HG02763 (cell line): Measurements from ENCODE around the gene PCDH17.

Experiments used
- ATAC-seq: cut with Tn5 transposase; IDR thresholded peaks from one replicate; pipeline ENCODE4 v1.9.1; 2021; ENCODE audit warnings: mild to moderate bottlenecking, moderate library complexity; ENCODE audit not compliant: unreplicated experiment

Gene PCDH17

DNA sequence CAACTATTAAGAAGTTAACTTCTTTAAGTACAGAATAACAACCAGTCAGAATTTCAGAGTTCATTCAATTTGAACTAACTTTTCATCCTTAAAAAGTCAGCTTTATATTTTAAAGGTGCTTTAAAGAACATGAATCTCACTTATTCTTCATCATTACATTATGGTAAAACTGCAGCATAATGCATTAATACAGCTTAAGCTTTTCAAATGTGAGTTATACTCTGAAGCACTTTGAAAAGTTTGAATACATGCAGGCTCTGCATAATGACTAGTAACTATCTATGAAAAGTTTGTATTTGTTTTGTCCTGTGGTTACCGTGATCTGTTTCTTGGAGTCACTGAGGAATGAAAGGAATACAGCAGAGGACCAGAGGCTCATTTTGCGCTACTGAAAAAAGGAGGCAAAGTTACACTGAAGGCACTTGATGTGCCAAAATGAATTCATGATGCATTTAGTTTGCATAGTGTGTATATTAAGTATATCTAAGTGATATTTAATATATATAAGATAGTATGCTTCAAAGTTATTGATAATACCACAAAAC lies 4.1 kb downstream of the PCDH17 start:
- no peak for ATAC-seq

DNA sequence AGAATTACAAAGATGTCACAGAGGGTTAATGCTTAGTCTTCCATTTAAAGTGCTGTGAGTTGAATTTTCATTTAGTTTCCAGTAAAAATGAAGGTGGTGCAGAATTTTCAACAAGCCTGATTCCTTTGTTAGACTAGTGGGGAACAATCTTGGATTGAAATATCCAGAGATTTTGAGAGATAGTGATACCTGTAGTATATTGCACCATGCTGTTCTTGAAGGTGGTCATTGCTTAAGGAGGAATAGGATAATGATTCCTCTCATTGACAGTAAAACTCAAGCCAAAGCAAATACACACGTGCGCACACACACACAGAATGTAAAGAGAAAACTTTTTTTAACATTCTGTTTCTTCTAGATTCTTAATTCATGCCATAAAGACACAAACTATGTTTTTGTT lies 5.3 kb downstream of the PCDH17 start:
- no peak for ATAC-seq

DNA sequence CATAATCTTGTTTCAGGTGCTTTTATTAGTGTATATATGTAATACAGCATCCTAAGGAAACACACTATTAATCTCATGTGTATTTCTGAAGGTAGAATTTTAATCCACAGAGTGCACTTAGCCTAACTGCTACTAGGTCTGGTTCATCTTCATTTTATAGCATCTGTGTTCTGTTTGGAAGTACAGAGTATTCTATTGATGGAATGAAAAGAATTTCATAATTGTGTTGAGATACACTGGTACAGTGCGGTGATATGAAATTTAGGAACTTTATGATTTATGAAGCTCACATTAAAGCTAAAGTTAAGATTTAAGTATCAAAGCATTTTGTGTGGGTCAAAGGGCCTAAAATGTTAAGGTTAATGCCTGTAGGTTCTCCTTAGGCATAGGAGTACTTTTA lies 6.0 kb downstream of the PCDH17 start:
- no peak for ATAC-seq

DNA sequence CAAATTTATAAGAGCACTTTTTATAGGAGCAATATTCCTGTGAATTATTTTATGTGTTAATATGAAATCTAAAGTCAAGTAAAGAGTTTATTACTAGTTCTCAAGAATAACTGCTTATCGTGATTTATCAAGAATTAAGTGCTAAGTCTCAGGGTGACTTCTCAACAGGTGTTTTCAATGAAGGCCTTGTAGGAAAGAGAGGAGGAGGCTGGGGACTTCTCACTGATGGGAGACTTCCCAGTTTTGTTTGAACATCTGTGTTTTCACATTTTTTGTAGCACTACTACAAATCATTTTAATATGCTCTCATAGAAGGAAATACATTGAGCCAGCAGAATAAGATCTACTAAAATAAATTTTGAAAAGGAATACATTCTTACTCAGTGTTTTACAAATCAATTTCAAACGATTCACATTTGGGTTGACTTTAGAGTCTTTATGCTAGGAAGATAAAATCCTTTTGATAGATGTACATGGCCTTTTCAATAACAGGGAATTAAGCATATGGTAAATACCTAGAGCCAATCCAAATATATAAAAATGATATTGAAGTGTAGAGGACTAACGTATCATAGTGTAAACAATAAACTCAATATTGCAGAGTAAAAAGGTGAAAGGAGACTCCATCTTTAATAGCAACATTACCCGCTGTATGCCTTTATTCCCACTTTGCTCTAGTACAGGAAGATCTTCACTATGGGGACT lies 6.8 kb downstream of the PCDH17 start:
- ATAC-seq: no peak

DNA sequence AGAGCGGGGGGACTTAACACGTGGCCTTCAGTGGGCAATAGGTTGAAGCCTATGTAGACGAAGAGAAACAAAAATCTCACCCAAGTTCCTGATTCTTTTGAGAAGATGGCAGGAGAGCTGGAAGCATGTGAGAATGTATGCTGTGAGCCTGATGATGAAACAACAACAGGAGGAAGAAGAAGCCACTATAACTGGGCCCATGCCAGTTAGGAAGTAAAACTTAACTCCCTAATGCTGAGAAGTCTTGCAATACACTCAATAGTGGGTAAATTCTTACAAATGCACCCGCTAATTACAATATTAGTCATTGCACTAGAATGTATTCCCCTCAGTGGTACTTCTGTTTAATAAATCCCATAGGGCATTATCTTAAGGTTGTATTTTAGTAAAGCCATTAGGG lies 9.1 kb downstream of the PCDH17 start:
- no peak for ATAC-seq

DNA sequence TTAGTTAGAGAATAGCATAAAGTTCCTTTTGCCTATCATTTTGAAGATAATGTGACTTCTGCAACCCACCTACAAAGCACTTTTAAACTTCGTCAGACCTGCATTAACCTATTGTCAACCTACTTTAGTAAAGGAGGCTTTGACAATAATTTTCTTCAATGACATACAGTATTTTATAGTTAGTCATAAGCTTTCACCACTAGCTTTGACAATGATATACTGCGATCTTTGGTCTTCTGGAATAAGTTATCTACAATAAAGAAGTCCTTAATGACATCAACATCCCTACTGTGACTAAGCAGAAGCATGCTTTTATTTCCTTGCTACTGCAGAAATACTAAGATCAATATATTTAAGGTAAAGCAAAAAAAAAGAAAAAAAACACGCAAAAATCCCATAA lies 9.5 kb downstream of the PCDH17 start:
- ATAC-seq: no peak

DNA sequence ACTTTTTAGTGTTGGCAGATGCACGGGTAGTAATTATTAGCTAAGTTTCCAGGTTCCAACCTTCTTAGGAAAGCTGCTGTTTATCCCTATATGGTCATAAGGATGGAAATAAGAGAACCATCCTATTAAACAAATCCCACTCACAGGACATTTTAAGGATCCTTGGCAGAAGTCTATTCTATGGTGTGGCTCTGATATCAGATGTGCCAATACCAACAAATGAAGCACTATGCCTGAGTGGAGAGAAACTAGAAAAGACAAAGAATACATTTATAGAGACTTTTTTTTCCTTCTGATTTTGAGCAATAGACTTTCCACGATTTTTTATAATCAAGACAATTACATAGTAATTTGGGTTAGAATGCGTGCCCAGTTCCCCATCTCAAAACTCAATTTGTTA lies 12.6 kb downstream of the PCDH17 start:
- ATAC-seq: no peak

DNA sequence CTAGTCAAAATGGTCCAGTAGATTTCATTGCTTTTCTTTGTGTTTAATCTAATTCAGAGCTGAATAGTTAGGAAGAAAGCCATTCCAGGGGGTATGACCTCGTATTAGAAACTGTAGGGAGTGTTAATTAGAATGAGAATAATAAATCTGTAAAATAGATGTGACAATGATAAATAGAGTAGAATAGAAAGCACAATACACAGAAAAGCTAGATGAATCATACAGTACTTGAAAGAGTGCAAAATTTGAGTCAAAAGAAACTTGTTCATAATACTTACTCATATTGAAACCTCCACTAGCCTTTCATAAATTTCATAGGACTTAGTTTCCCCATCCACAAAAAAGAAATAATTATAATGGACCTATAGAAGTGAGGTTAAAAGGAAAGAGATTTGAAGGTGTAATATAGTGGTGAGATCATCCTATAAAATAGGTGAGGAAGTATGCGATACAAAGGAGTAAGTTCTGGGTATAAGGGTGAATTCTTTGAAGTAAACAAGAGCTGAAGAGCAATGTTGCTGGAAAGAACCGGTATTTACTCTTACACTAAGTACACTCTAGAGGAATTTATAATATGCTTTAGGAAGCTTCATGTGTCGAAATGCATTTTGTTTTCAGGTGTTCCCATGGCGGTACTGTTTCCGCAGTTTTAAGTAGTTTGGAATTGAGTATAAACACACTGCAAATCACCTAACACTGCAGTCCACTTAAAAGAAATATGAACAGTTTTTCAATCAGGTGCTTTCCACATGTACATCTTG lies 21.9 kb downstream of the PCDH17 start:
- no peak for ATAC-seq

DNA sequence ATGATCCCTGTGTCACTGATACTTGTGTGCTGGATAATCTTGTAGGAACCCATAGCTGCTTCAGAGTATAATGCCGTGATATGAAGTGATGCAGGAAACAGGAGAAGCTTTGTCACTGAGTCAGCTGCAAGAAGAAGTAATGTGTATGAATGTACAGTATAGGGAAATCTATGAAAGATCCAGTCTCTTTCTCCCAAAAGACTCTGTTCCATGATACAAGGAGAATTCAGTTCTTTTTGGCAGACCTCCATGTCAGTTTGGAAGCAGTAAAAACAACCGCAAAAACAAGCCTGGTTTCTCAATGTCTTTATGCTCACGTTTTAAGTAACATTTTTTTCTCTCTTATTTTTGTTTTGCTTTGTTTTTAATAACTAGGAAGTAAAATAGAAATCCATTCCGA lies 33.9 kb downstream of the PCDH17 start:
- ATAC-seq: no peak

DNA sequence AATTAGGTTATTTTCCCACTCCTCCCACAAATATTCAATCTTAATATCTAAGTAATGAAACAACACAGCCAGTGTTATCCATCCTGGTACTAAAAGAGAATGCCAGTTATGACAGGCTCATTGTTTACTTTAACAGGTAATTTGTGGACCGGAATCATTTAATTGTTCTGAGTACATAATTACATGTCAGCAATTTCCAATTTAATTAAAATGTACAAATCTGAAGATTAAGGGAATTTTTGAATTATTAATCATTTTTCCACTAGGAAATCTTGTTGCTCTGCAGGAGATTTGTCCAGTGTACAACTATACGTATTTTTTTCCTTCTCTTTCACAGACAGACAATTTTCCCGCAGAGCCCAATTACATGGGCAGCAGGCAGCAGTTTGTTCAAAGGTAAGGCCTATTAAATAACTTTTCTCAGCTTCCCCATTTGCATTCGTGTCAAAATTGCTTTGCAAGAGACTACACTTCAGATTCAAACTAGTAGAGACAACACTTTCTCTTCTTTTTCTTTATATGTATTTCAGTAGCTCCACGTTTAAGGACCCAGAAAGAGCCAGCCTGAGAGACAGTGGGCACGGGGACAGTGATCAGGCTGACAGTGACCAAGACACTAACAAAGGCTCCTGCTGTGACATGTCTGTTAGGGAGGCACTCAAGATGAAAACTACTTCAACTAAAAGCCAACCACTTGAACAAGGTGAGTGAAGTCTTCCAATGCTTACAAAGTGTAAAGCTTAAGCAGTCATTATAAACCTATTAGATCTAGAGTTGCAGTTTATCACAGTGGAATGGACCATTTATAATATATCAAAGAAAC lies 34.8 kb downstream of the PCDH17 start:
- no peak for ATAC-seq

DNA sequence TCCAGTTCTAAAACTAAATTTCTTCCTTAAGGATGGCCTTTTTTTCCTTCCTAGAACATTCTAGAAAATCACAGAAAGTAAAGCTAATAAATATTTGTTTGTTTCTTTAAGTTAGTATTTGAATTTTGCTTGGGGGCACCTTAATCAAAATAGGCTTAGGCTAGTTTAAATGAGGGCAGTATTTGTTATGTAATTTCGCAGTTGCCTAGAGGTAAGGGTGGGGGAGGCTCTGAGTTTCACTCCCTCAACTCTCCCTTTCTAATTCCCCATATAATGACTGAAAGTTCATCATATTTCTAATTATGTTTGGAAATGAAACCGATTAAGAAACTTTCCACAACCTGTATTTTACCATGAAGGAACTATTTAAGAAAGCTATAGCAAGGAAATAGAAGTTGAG lies 40.6 kb downstream of the PCDH17 start:
- ATAC-seq: no peak

DNA sequence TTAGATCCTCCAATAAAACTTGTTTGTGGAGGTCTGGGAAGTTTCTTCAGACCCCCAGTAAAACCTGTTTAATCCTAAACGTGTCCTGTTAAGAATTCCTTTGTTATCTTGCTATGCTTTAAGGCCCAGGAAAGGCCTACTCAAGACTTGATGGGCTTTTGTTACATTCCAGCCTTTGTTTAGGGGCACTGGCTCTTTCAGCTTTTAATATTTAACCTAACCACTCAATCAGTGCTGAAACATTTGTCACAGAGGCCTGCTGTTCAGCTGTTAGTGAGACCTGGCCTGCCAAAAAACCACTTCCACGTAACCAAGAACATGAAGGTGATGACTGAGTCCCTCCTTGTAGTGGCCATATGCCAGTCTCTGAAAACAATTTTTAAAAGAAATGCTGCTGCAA lies 41.7 kb downstream of the PCDH17 start:
- ATAC-seq: no peak

DNA sequence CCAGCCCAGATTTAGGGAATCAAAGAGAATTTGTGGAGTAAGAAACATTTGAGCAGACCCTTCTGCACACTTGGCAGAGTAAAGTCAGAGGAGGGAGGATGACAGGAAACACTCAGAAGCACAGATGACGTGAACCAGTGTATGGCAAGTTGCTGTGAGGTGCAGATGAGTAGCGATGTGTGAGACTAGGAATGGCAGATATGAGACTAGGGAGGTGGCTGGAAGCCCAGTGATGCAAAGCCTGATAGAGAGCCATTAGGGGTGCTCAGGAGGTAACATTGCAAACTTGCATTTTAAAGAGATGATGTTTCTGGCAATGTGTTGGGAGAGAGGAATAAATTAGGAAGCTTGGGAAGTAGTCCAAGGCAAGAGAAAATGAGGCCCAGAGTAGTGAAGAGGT lies 44.0 kb downstream of the PCDH17 start:
- ATAC-seq: no peak

DNA sequence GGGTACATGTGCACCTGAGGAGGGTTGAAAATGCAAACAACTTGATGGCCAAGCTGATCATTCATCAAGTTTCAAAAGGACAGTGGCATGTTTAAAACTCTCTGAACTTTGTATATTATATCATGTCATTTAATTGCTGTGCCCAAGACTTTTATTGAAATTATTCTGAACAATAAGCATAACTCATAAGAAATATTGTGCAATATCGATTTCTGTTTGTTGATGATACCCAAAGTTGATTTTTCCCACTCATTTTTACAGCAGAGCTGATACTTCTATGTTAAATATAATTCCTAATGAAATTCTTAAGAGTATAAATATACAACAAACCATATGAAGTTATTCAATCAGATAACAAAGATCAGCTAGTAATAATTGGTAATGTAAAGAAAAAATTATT lies 49.1 kb downstream of the PCDH17 start:
- ATAC-seq: no peak

DNA sequence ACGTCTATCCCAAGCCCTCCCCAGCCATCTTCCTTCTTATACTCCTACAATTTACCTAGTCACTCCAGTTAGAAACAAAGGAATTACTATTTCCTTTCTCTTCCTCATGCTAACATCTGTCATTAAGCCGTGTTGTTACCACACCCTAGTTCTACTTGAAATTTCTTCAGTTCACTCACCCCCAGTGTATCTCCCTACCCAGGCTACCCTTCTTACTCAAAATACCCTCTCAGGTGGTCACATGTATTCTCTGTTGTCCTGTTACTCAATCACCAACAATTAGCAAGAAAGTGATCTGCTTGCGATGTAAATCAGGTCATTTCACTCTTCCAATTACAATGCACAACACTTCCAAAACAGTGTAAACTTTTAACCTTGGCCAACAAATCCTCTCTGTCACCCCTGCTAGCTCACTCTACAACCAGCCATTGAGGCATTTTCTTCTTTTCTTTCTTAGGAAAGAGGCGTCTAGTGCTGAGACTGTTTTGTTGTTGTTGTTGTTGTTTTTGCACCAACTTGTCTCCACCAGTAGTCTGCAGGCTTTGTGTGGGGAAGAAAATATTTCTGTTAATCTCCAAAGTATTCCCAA lies 50.7 kb downstream of the PCDH17 start:
- ATAC-seq: no peak

DNA sequence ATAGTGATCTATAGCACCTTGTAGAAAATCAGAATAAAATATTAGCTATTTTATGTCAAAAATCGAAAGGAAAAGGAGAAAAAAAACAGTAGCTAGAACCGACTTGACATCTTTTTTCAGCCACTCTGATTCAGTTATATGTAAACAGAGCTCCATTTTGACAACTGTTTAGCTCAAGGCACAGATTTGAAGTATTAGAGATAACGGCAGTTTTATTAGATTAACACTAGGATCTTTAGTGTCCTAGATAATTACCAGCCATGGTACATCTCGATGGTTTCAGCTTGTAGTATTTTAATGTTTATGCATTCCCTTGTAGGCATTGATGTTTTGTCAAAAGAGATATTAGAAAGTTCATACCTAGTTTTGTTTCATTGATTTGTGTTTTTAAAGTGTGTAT lies 67.3 kb downstream of the PCDH17 start:
- no peak for ATAC-seq

DNA sequence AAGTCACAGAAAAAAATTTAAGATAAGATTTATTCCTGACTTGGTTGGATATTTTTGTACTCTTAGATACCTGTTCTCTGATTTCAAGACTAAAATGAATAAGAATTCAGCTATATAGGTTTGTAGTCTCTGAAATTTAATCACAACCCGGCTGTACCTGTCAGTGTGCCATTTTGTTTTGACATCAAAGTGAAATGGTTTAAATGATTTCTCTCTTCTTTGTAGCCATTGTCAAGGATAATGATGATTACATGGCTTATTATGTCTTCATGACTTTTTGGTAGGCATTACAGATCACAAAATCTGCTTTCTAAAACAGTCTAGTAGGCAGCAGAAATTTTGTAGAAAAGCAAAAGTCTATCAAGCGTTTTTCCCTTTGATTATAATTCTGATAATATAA lies 72.5 kb downstream of the PCDH17 start:
- ATAC-seq: no peak

DNA sequence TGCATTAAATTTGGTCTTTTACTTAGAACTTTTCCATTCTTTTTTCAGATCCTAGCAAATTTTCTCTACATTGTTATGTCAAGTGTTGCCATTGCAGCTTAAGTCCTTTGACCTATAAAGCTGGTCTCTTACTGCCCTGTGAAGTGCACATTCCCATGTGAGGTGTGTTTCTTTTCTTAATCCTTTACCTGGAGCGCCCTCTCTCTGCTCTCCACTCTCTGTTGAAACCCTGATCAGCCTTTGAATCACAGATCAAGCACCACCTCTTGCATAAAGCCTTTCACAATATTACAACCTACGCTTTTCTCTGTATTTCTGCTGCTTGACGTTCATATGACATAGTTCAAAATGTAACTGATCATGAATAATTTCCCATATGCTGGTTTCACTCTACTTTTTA lies 84.8 kb downstream of the PCDH17 start:
- no peak for ATAC-seq

DNA sequence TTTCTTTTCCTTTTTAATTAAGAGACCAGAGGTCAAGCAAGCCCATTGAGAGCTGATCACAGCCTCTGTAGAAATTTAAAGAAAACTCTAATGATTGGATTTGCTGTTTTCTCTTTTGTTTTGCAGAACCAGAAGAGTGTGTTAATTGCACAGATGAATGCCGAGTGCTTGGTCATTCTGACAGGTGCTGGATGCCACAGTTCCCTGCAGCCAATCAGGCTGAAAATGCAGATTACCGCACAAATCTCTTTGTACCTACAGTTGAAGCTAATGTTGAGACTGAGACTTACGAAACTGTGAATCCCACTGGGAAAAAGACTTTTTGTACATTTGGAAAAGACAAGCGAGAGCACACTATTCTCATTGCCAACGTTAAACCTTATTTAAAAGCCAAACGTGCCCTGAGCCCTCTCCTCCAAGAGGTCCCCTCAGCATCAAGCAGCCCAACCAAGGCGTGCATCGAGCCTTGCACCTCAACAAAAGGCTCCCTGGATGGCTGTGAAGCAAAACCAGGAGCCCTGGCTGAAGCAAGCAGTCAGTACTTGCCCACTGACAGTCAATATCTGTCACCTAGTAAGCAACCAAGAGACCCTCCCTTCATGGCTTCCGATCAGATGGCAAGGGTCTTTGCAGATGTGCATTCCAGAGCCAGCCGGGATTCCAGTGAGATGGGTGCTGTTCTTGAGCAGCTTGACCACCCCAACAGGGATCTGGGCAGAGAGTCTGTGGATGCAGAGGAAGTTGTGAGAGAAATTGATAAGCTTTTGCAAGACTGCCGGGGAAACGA lies 93.1 kb downstream of the PCDH17 start:
- no peak for ATAC-seq

DNA sequence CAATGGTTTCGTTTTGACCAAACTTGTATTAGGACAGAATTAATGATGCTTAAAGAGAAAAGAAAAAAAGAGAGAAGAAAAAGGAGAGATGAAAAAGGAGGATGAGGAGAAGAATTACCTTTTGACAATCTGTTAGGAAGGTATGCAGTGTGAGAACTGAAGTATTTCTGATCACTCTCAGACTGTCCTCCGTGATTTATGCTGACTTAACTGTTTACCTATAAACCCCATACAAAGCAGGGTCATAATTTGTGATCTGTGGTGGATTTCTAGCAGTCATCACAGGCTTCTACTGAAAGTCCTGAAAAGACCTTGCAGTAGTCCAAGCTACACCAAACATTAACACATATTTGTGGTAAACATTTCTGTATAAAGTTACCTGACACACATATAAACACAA lies 93.9 kb downstream of the PCDH17 start:
- ATAC-seq: no peak
